DMS79 treated with DMSO at 0.1 percent for 48 hours (cell line): Measurements from ENCODE around the gene THSD4.

ENCODE experiments used
- DNase-seq: peaks from one replicate; lab custom pipeline; 2025; lab: John Stamatoyannopoulos, UW

The THSD4 gene

DNA sequence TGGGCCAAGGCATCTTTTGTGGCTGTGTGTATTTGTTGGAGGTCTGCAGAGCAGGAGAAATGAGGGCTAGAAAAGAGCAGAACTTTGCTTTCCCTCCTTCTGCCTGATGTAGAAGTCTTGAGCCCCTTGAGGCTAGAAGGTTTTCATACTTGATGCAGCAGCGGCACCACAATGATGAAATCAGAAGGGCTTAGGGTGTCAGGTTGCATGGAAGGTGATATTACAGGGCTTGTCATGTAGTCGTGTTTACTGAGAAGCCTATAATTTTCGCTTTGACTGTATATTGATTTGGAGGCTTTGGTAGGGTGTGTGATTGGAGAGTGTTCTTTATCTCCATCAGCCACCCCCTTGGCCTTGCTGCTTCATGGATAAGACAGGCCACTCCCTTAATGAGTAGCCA is 339.8 kb downstream of the THSD4 start:
- no peak for DNase-seq

DNA sequence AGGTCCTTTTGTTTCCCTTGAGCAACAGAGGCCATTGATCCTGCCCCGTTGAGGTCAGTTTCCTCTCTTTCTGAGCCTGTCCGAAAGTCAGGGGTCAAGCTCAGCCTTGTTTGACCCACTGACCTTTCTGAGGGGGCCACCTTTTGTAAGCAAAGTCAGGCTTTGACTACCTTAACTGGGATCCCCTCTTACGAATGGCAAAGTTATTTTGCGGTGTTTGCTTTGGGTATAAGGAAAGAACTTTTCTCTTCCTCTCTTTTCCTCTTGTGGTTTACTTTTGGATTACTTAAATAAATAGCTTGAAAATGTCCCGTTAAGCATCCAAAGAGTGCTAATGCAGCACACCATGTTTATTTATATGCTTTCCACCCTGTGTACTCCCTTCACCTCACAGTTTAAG is 340.6 kb downstream of the THSD4 start:
- DNase-seq: no peak

DNA sequence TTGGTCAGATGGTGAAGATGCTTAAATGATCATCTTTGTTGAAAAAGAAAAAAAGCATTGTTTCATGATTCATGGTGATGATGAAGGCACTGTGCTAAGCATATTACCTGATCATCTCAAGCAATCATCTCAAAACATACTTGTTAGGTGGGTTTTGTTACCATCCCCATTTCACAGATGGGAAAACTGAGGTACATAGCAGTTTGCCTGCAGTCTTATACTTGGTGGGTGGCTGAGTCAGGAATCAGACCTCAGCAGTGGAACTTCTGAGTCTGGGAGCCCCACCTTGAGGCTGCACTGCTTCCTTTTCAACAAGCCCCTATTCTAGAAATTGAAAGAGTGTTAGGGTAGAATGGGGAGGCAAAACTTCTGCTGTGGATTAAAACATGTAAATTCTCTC is 341.1 kb downstream of the THSD4 start:
- no peak for DNase-seq

DNA sequence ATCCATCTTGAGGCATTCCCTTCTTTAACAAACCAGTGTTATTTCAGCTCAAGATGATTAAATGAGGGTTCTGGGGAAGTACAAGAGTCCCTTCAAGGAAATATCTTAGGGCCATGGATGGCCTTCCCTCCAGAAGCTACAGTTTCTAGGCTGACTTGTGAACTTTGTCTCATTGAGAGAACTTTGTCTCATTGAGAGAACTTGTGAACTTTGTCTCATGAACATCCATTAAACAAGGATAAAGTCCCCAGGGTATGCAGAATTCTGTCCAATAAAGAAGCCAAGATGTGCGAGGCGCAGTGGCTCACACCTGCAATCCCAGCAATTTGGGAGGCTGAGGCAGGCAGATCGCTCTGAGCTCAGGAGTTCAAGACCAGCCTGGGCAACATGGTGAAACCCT is 341.5 kb downstream of the THSD4 start:
- no peak for DNase-seq

DNA sequence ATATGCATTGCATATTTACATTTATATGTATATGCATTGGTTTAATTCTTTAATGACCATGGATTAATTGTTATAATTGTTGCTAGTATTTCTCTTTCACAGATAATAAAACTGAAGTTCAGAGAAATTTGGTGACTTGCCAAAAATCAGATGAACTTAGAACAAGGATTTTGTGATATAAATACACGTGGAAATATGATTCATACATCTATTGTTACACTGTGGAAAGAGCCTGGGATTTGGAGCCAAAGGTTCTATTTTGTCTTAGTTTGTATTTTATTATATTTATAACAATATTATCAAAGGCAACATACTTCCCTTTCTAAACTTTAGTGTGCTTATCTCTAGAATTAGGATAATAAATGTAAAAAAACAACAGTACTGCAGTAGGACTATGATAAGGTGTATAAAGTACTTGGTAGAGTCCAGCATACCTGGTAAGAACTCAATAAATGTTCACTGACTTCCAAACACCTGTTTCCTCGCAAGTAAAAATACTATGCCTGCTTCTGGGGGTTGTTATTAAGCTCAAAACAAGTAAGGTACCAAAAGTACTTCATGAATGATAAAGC is 342.9 kb downstream of the THSD4 start:
- DNase-seq: no peak

DNA sequence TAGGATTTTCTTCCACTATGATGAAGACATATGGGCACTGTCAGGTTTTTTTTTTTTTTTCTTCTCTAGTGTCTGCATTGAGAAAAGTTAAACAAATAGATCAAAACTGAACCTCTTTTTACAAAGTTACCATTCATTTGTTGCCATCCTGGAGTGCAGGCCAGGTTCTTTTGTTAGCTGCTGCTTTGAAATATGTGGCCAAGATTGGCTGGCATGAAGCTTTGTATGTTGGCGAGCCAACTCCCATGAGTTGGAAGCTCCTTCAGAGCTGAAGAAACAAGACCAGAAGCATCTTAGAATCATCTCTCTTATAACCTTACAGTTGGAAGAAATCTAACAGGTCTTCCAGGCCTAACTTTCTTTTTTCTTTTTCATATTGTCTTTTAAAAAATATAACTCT is 346.5 kb downstream of the THSD4 start:
- no peak for DNase-seq

DNA sequence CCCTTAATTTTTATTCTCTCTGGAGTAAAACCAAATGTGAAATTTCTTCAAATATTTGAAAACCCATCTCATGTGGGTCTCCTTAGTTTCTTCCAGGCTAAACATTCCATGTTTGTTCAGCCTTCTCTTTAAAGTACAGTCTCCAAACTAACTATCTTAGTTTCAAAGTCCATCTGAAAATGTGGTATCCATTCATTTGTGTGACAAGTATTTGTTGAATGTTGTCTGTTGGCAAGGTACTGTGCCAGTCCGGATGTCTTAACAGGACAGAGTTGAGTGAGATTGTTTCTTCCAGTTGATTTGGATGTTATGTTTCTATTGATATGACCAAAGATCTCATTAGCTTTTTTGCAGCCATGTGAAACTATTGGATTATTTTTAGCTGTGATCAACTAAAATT is 347.4 kb downstream of the THSD4 start:
- no peak for DNase-seq

DNA sequence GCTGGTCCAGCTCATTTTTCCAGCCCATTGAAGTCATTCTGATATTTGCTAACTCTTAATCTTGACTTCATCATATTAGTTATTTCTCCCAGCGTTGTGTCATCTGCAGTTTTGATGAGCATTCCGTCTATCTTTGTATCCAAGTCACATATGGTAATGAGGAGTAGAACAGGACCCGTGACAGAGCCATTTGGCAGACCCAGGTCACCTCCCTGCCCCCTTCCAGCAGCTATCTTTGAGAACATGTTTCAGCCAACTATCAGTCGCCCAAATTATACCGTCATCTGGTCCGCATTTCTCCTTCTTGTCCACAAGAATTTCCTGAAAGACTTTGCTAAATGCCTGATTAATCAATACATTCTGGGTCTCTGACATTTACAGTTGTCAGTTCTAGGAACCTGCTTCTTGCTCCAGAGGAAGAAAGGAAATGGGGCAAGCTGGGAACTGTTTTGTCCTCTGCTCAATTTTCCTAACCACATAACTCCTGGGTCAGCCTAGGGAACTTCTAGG is 347.9 kb downstream of the THSD4 start:
- DNase-seq: no peak

DNA sequence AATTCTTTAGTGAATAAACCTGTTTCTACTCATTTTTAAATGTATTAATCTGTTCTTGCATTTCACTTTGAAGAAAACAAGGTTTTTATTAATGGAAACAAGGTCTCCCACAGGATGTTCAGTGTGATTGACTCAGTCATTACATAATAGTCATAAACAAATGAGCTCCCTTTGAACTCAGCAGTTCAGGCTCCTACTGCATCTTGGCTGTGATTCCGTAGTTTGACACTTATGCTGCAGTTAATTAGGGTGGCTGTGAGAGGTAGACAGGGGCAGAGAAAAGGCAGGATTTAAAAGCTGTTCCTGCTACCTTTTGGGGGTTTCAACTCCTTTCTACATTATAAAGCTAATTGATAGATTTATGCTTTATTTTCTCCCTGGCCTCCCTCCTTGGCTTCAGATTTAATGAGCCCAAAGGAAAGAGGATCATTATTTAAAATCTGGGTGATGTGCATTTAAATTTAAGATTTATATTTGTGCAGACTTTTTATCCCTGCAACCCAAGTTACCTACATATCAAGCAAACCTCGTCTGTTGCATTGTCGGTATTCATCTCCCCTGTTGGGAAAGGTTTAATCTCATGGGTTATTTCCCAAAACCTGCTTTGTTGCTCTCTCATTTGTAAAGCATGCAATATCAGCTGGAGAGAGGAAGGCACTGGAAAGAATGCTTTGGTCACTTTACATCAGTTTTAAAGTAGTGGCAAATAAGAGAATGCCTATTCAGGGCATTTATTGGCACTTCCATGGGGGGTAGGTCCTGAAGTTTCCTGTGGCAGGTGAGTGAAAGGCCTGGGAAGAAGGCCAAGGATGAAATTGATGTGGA is 350.1 kb downstream of the THSD4 start:
- DNase-seq: no peak

DNA sequence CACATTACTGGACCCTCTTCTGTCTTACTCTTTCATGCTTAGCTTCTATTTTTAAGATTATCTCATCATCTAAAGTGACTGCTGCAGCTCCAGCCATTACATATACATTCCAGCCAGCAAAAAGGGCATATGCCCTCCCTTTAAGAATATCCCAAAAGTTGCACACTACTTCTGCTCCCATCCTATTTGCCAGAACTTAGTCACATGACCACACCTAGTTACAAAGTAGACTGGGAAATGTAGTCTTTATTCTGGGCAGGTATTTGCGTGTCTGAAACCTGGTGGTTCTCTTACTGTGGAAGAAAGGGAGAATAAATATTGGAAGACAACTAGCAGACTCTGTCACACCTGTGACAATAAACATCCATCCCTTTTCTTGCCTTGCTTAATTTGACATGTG is 353.4 kb downstream of the THSD4 start:
- no peak for DNase-seq

DNA sequence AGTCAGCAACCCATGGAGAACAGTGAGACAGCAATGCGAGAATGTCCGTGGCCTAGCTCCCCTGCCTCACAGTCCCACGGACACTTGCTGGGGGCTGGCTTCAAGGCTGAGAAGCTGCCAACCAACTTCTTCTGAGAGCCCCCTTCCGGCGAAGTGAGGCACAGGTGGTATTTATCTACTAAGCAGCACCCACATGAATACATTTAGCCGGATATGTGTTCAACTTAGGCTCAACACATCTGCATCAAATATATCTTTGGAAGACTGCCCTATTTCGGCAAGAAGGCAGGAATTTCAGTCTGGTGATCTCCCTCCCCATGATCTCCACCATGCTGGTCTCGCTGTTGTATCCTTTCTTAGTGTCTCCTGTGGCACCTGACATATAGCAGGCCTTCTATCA is 354.1 kb downstream of the THSD4 start:
- no peak for DNase-seq

DNA sequence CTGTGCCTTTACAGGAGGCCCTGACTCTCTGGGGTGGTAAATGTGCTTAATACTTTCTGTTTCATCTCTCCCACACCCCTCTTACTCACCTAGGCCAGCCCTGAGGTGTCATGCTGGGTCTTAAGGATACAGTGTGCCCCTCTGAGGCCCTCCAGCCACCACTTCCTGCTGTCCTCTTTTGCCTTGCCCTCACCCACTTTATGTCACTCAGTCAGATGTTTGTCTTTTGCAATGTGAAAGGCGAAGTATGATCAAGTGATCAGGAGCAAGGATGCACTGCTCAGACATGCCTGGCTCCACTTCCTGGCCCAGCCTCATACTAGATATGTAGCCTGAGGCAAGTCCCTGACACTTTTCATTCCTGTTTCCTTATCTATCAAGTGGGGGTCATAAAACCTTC is 356.1 kb downstream of the THSD4 start:
- DNase-seq: no peak

DNA sequence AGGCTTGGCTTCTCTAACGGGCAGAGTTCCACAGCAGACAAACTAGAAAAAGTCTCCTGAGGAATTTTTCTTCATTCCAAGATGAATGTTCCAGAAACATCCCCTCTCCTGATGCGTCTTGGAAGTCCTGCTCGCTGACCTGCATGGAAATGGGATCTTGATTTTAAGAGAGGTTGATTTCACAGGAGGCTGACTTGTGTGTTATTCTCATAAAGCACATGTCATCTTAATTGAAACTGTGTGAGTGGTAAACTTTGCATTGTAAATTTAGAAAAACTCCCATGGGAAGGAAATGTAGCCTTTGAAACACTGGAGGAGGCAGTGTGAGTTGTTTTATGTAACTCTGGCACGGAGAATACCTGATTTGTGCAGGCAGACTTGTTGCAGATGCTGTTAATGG is 357.3 kb downstream of the THSD4 start:
- no peak for DNase-seq

DNA sequence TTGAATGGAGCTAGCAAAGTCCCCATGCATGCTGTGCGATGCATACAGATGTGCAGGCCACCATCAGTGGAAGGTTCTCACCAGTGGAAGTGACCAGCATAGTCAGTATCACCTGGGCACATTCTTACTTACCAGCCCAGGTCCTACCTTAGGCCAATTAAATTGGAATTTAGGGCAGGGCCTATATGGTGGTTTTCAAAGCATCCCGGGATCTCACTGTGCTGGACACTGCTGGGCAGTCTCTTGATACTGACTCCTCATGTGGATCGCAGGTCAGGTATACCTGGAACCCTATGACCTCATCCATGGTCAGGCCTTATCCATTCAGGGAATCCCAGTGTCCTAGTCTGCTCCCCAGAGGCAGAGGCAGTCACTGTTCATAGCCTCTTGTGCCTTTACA is 358.5 kb downstream of the THSD4 start:
- DNase-seq: no peak

DNA sequence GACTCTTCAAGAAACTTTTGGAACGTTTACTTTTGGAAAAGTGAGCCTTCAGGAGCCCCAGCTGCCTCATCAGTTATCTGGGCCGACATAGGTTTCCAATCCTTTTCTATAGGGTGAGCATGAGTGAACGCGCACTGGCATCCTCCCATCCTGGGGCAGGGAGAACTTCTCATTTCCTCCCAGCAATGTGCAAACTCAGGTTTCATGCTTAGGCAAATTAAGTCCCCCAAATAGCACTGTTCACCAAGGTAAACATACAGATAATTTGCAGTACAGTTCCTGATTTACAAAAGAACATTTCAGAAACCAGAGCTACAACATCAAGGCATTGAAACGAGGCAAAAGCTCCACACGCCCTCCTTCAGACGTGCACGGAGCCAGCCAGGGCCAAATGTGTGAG is 361.6 kb downstream of the THSD4 start:
- DNase-seq: no peak

DNA sequence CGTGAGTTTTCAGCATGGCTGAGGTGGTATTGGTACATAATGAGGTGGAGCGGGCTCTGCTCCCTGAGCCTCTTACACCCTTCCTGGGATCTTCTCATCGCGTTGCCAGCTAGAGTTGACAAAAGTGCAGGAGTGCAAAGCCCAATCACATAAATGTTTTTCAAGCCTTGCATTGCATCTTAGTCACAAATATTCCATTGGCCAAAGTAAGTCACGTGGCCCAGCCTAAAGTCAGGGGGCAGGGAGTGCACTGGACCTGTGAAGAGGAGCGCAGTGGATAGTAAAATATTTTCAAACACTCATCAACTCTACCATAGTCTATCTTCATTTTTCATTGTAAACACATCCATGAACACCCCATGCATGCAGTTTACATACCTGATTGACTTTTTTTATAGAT is 365.3 kb downstream of the THSD4 start:
- DNase-seq: no peak

DNA sequence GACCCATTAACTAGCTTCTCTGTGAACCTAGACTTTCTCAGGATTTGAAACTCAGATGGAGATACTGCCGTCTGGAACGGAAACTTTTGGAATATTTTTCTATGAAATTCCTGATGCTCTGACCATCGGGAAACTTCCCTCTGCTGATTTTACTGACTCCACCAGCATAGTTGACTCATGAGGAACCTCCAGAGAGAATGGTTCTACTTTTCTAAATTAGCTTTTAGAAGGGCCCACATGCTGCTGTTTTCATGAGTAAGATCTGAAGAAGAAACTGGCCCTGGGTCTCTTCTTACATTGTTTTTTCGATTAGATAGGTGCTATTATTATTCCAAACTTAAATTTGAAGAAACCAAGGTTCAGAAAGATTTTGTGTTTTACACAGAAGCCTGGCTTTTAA is 368.8 kb downstream of the THSD4 start:
- no peak for DNase-seq

DNA sequence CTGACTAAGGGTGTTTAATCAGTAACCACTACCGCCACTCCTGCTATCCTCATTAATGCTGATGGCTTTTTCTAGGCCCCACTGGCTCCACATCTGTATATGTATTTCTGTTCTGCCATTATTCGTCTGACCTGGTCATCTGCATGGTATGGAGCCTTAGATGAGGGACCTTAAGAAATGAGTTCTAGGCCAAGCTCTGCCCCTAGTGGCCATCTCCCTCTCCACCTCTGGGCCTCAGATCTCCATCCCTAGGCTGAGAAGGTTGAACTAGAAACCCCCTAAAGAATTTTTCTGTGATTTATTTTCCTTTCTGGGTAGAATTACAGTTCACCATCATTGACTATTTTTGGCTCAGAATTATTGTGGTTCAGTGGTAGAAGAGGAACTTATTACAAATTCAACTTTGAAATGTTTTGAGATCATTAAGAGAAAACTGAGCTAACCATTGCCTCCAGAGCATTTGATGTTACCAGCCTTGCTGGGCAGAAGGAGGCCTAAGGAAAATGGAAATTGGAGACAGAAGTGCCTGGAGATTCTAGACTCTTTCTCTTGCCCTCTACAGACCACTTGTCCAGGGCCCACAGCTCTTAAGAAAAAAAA is 369.9 kb downstream of the THSD4 start:
- DNase-seq: no peak

DNA sequence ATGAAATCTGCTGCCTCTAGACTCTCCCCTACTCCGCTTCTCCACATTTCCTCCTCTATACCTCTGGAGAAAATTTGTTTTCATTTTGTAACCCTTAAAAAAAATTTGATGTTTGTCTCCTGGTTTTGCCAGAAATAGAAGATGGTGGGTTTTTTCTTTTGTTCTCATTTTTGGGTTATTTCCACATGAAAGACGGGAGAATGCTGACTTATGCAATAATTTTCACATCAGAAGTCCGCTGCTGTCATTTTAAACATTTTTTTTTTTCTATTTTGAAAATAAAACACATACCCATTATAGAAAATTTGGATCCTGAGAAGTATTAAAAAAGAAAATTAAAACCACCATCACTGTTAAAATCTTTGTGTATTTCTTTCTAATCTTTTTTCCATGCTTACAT is 374.3 kb downstream of the THSD4 start:
- no peak for DNase-seq

DNA sequence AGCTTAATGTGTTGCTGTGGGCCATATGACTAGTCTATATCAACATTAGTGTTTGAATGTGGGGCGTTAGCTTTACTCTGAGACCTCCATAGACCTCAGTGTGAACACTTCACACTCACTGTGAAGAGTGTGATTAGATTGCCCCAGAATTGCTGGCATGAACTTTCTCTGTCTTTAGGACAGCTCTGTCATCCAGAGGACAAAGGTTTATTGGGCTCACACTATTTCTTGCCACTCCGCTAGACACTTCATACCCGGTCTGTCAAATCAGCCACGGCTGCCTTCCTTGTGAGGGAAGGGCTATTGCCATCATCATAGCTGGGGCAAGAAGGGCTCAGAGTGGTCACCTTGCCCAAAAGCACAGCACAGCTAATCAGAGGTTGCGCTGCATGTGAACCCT is 378.3 kb downstream of the THSD4 start:
- DNase-seq: no peak

DNA sequence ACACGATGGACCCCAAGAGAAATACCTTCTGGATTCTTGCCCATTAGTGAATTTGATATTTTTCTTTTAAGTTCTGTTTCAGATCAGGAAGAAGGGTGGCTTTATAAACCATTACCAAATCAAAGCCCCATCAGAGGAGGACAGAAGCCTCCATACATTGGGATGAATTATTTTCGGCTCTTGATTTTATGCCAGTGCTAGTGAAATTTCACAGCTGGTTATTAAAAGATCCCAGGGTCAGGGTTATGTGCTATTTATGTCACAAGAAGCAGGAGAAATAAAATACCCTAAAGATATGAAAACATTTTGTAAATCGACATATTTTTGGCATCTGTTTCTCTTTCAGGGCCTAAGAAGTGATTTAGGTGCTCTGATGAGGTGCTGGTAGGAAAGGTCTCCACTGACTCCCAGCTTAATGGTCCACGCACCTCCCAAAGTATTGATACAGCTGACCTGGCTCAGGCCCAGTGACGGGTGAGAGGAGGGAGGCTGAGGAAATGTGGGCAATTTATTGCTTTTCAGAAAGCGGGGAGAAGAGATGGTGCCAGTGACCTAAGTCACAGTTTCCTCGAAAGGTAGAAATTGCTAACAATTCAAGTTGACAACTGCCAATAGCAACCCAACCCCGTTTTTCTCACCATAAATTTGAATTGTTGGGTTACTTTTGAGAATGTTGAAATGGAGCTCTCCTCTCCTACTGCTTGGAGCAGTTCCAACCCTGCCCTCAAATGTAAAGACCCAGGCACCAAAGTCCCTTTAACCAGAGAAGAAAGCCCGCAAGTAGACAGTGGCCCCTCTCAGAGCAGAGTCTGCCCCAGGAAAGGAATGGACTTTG is 379.5 kb downstream of the THSD4 start:
- no peak for DNase-seq

DNA sequence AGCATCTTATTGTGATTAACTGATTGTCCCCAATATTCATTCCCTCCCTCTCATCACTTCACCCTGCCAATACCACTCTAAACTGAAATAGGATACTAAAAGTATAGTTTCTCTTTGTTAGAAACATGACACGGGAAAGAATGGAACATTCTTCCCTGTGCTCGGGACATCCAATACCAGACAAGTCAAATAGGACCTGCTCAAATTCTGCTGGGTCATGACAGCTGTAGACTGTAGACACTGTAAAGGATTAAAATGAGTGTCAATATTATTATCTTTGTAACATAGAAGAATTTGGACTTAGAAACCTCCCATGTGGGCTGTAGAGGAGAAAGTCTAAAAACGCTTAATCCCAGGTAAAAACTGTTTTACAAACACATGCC is 380.1 kb downstream of the THSD4 start:
- no peak for DNase-seq
